H9 (cell line): Measurements from ENCODE around the gene GM2A. TPM values are rescaled to one million over a fixed set of nuclear protein-coding genes. Genes with fewer than 3 reads are reported as not detected.

Source experiments
- DNase-seq: peaks from one replicate; pipeline ENCODE4 v3.0.0-alpha.2; 2017
- H2AFZ ChIP-seq: one replicate; pipeline ENCODE4 v1.6.1; 2013; ENCODE audit warnings: mild to moderate bottlenecking, low read length, control low read depth, moderate library complexity
- H2AK5ac ChIP-seq: 2 replicates; pipeline ENCODE4 v1.6.1; 2013; ENCODE audit warnings: low read length, control low read depth, mixed read lengths; ENCODE audit not compliant: insufficient read length
- H2BK120ac ChIP-seq: one replicate; pipeline ENCODE4 v1.6.1; 2013; ENCODE audit warnings: low read depth, mild to moderate bottlenecking, low read length, control low read depth, inconsistent platforms; ENCODE audit not compliant: poor library complexity, severe bottlenecking
- H2BK12ac ChIP-seq: 2 replicates; pipeline ENCODE4 v1.6.1; 2013; ENCODE audit warnings: low read length, control low read depth, mixed read lengths, low read depth; ENCODE audit not compliant: insufficient read length
- H2BK15ac ChIP-seq: 2 replicates; pipeline ENCODE4 v1.6.1; 2013; ENCODE audit warnings: low read depth, low read length, control low read depth
- H2BK20ac ChIP-seq: one replicate; pipeline ENCODE4 v1.6.1; 2013; ENCODE audit warnings: low read depth, mild to moderate bottlenecking, low read length, control low read depth, inconsistent platforms; ENCODE audit not compliant: poor library complexity, severe bottlenecking
- H2BK5ac ChIP-seq: 2 replicates; pipeline ENCODE4 v1.6.1; 2013; ENCODE audit warnings: low read length, control low read depth, mixed read lengths; ENCODE audit not compliant: insufficient read length
- H3K14ac ChIP-seq: 2 replicates; pipeline ENCODE4 v1.6.1; 2013; ENCODE audit warnings: low read length, control low read depth; ENCODE audit not compliant: insufficient read depth
- H3K18ac ChIP-seq: 2 replicates; pipeline ENCODE4 v1.6.1; 2013; ENCODE audit warnings: low read depth, mild to moderate bottlenecking, mixed read lengths, low read length, control low read depth; ENCODE audit not compliant: insufficient read length
- H3K23ac ChIP-seq: 2 replicates; pipeline ENCODE4 v1.6.1; 2013; ENCODE audit warnings: low read length, control low read depth, mixed read lengths, low read depth; ENCODE audit not compliant: insufficient read length
- H3K23me2 ChIP-seq: 2 replicates; pipeline ENCODE4 v1.6.1; 2013; ENCODE audit warnings: low read depth, mild to moderate bottlenecking, mixed read lengths, low read length, control low read depth; ENCODE audit not compliant: insufficient read length, poor library complexity, severe bottlenecking
- H3K27ac ChIP-seq: 2 replicates; pipeline ENCODE4 v1.5.1; 2013; ENCODE audit warnings: low read length, control low read depth, mixed read lengths, low read depth; ENCODE audit not compliant: insufficient read length
- H3K27me3 ChIP-seq: 2 replicates; pipeline ENCODE4 v1.6.1; 2013; ENCODE audit warnings: low read length, control low read depth, inconsistent platforms; ENCODE audit not compliant: insufficient read depth
- H3K4ac ChIP-seq: 2 replicates; pipeline ENCODE4 v1.6.1; 2013; ENCODE audit warnings: low read depth, mild to moderate bottlenecking, control low read depth, inconsistent platforms, low read length, moderate library complexity
- H3K4me1 ChIP-seq: 2 replicates; pipeline ENCODE4 v1.6.1; 2013; ENCODE audit warnings: low read length, control low read depth, inconsistent platforms; ENCODE audit not compliant: insufficient read depth
- H3K4me2 ChIP-seq: 2 replicates; pipeline ENCODE4 v1.6.1; 2013; ENCODE audit warnings: low read length, control low read depth, mixed read lengths; ENCODE audit not compliant: insufficient read length, insufficient read depth
- H3K56ac ChIP-seq: 2 replicates; pipeline ENCODE4 v1.6.1; 2013; ENCODE audit warnings: low read depth, mild to moderate bottlenecking, mixed read lengths, low read length, control low read depth; ENCODE audit not compliant: insufficient read length
- H3K79me1 ChIP-seq: 2 replicates; pipeline ENCODE4 v1.6.1; 2013; ENCODE audit warnings: low read depth, mild to moderate bottlenecking, moderate library complexity, low read length, control low read depth, inconsistent platforms; ENCODE audit not compliant: insufficient read depth, poor library complexity, severe bottlenecking
- H3K79me2 ChIP-seq: 2 replicates; pipeline ENCODE4 v1.6.1; 2013; ENCODE audit warnings: low read length, control low read depth, inconsistent platforms; ENCODE audit not compliant: insufficient read depth
- H3K9ac ChIP-seq: 2 replicates; pipeline ENCODE4 v1.6.1; 2013; ENCODE audit warnings: low read length, control low read depth, mixed read lengths; ENCODE audit not compliant: insufficient read length; ENCODE audit errors: extremely low read depth
- H3K9me3 ChIP-seq: one replicate; pipeline ENCODE4 v1.6.1; 2013; ENCODE audit warnings: low read depth, low read length, inconsistent platforms; ENCODE audit not compliant: control insufficient read depth
- H3T11ph ChIP-seq: one replicate; pipeline ENCODE4 v1.6.1; 2013; ENCODE audit warnings: mild to moderate bottlenecking, low read length, control low read depth, inconsistent platforms
- H4K20me1 ChIP-seq: one replicate; pipeline ENCODE4 v1.6.1; 2013; ENCODE audit not compliant: control insufficient read depth, insufficient read length, insufficient read depth
- H4K5ac ChIP-seq: 2 replicates; pipeline ENCODE4 v1.6.1; 2013; ENCODE audit warnings: low read depth, mild to moderate bottlenecking, mixed read lengths, low read length, control low read depth; ENCODE audit not compliant: insufficient read length
- H4K8ac ChIP-seq: replicated peaks from 2 replicates; pipeline ENCODE4 v1.6.1; 2013; ENCODE audit warnings: low read length, control low read depth, mixed read lengths, low read depth; ENCODE audit not compliant: insufficient read length
- H4K91ac ChIP-seq: 2 replicates; pipeline ENCODE4 v1.6.1; 2013; ENCODE audit warnings: low read depth, mild to moderate bottlenecking, moderate library complexity, mixed read lengths, low read length, control low read depth; ENCODE audit not compliant: insufficient read length
- H3K27ac Mint-ChIP-seq, 3 experiments: 2 replicates in 2 of 3; 3 replicates in 1 of 3; pipeline ENCODE4 v1.8.0; 2020 to 2021; ENCODE audit warnings: mixed read lengths in 3 of 3, mild to moderate bottlenecking in 1 of 3, moderate library complexity in 1 of 3
- H3K27me3 Mint-ChIP-seq: 2 replicates; pipeline ENCODE4 v1.8.0; 2021; ENCODE audit warnings: low read depth, mild to moderate bottlenecking, moderate library complexity, mixed read lengths
- H3K36me3 Mint-ChIP-seq, 3 experiments: 2 replicates in 2 of 3; 3 replicates in 1 of 3; pipeline ENCODE4 v1.8.0; 2020 to 2021; ENCODE audit warnings: low read depth in 3 of 3, mixed read lengths in 3 of 3; ENCODE audit not compliant: insufficient read depth in 1 of 3
- H3K4me1 Mint-ChIP-seq, 2 experiments: 2 replicates each; pipeline ENCODE4 v1.8.0; 2020; ENCODE audit warnings: mixed read lengths in 2 of 2
- H3K4me3 Mint-ChIP-seq, 2 experiments: 2 replicates in 1 of 2; 3 replicates in 1 of 2; pipeline ENCODE4 v1.8.0; 2020 to 2021; ENCODE audit warnings: mild to moderate bottlenecking in 2 of 2, mixed read lengths in 2 of 2, moderate library complexity in 1 of 2
- H3K9me3 Mint-ChIP-seq, 2 experiments: 2 replicates in 1 of 2; 3 replicates in 1 of 2; pipeline ENCODE4 v1.8.0; 2020; ENCODE audit warnings: mild to moderate bottlenecking in 2 of 2, mixed read lengths in 2 of 2, moderate library complexity in 1 of 2
- CTCF ChIP-seq: fragments of 200-600 bp; sonication (generic); conservative IDR thresholded peaks from 3 replicates; pipeline ENCODE4 v1.8.0; 2021; ENCODE audit warnings: antibody characterized with exemption, mild to moderate bottlenecking
- WGBS: extraction: QIAGEN DNeasy Blood & Tissue Kit; methylation state at CpG from one replicate; pipeline ENCODE4 v1.1.7; 2013; ENCODE audit warnings: missing lambda C conversion rate, low lambda C conversion rate, mixed read lengths; ENCODE audit not compliant: insufficient read length; ENCODE audit errors: extremely low coverage; 5-methylcytosine and 5-hydroxymethylcytosine counted together
- total RNA-seq: library from RNA; stranded (reverse); gene quantifications from 2 replicates; pipeline ENCODE4 v1.2.1, GENCODE V29; 2021

Gene GM2A
- total RNA-seq, 1 experiment from 2014 or later: 27.8 TPM

GRCh38 chr5:151223447-151224264 lies 29.3 kb upstream of the GM2A start, which contains the start of gene CCDC69:
Gene CCDC69, minus strand, starts transcription at chr5:151224092. Its CDS starts 122 bp downstream, at chr5:151223970.
- H2BK20ac ChIP-seq: no peak within 1 kb of the TSS
- no peaks in the 10 kb centered on the region for H3K79me1 ChIP-seq
- peak within 1 kb of the TSS; percentile 29 for H3K9ac ChIP-seq
- H3K4ac ChIP-seq: no peak within 1 kb of the TSS
- H3K14ac ChIP-seq: no peak within 1 kb of the TSS
- no peak within 1 kb of the TSS for H3K18ac ChIP-seq
- no peaks in the 10 kb centered on the region for H4K20me1 ChIP-seq
- peak; percentile 31; the same call in 2 of the 3 replicates for TF ChIP-seq CTCF
- no peak within 1 kb of the TSS for H4K91ac ChIP-seq
- Mint-ChIP-seq H3K36me3 (peaks cover 0 to 2% (median 0%) of the 10 kb centered on the region in 3 experiments; a peak in 1 of 7 replicates), H3K27ac (0 out of 7 replicates have a peak within 1 kb of the TSS, but pooled peaks of 1 of the 3 experiments have one; percentile 36), H3K9me3 (no peaks in the 10 kb centered on the region), H3K4me3 (peak within 1 kb of the TSS; percentile 73 to 83), H3K4me1 (peaks cover 17 to 22% of the 10 kb centered on the region in 2 experiments), H3K27me3 (peaks cover 17% of the 10 kb centered on the region)
- H3K56ac ChIP-seq: no peak within 1 kb of the TSS
- no peak within 1 kb of the TSS for H2BK15ac ChIP-seq
- H2AK5ac ChIP-seq: no peak within 1 kb of the TSS
- no peaks in the 10 kb centered on the region for H3K79me2 ChIP-seq
- no peak within 1 kb of the TSS for H3K27ac ChIP-seq
- H3T11ph ChIP-seq: no peak within 1 kb of the TSS
- no peaks in the 10 kb centered on the region for H3K4me1 ChIP-seq
- no peak within 1 kb of the TSS for H3K23ac ChIP-seq
- H3K27me3 ChIP-seq: no peaks in the 10 kb centered on the region
- no peak within 1 kb of the TSS for H2BK5ac ChIP-seq
- no CpG with 5 or more reads among the region's 58 CpGs for WGBS
- H3K4me2 ChIP-seq: peak within 1 kb of the TSS; percentile 74
- H4K8ac ChIP-seq: no peak within 1 kb of the TSS
- H2BK120ac ChIP-seq: no peak within 1 kb of the TSS
- no peaks in the 10 kb centered on the region for H3K9me3 ChIP-seq
- no peak within 1 kb of the TSS for H4K5ac ChIP-seq
- no peak within 1 kb of the TSS for H2AFZ ChIP-seq
- peak; percentile 88 for DNase-seq
- H3K23me2 ChIP-seq: peaks cover 3% of the 10 kb centered on the region
- H2BK12ac ChIP-seq: no peak within 1 kb of the TSS
